Spleen (tissue), 11 donors: ENCODE data around the gene KLHDC8A. TPM values are rescaled to one million over a fixed set of nuclear protein-coding genes. Genes with fewer than 3 reads are reported as not detected.

ENCODE experiments used
- DNase-seq: peaks from one replicate; pipeline ENCODE4 v3.0.0-alpha.2; 2020
- H3K27ac ChIP-seq, 8 donors: fragments of 200-600 bp; sonication (generic) in 7 of 8; 1 replicate in 4 of 8; 2 replicates in 4 of 8; pipeline versions ENCODE4 v1.5.0 to v1.8.0; 2016 to 2021; ENCODE audit warnings: inconsistent platforms in 4 of 8, mild to moderate bottlenecking in 4 of 8, moderate library complexity in 1 of 8
- H3K27me3 ChIP-seq, 7 donors: fragments of 200-600 bp; sonication (generic) in 6 of 7; replicated peaks in 1 of 7; 1 replicate in 4 of 7; 2 replicates in 3 of 7; pipeline versions ENCODE4 v1.5.0 to v1.8.0; 2016 to 2021; ENCODE audit warnings: inconsistent platforms in 3 of 7, mild to moderate bottlenecking in 1 of 7
- H3K36me3 ChIP-seq, 6 donors: fragments of 200-600 bp; sonication (generic) in 5 of 6; 1 replicate in 4 of 6; 2 replicates in 2 of 6; pipeline versions ENCODE4 v1.5.0 to v1.8.0; 2016 to 2021; ENCODE audit warnings: inconsistent platforms in 2 of 6
- H3K4me1 ChIP-seq, 6 donors: fragments of 200-600 bp; sonication (generic) in 5 of 6; 1 replicate in 3 of 6; 2 replicates in 3 of 6; pipeline versions ENCODE4 v1.5.0 to v1.8.0; 2016 to 2021; ENCODE audit warnings: inconsistent platforms in 3 of 6
- H3K4me3 ChIP-seq, 8 donors: fragments of 200-600 bp; sonication (generic) in 7 of 8; 1 replicate in 4 of 8; 2 replicates in 4 of 8; pipeline versions ENCODE4 v1.5.0 to v1.8.0; 2016 to 2021; ENCODE audit warnings: inconsistent platforms in 4 of 8, mild to moderate bottlenecking in 4 of 8, moderate library complexity in 2 of 8
- H3K9me3 ChIP-seq, 8 donors: fragments of 200-600 bp; sonication (generic) in 7 of 8; 1 replicate in 4 of 8; 2 replicates in 4 of 8; pipeline versions ENCODE4 v1.5.0 to v1.8.0; 2016 to 2021; ENCODE audit warnings: inconsistent platforms in 4 of 8
- CTCF ChIP-seq, 11 experiments: fragments of 200-600 bp in 7 of 11; fragments of 450-650 bp in 4 of 11; sonication (generic) in 4 of 11; IDR thresholded peaks in 8 of 11; conservative IDR thresholded peaks in 3 of 11; 1 replicate in 7 of 11; 2 replicates in 4 of 11; pipeline versions ENCODE4 v1.4.0 to v1.8.0; 2016 to 2021; ENCODE audit warnings: antibody characterized with exemption in 11 of 11, inconsistent platforms in 4 of 11, mild to moderate bottlenecking in 1 of 11
- POLR2A ChIP-seq, 3 donors: fragments of 450-650 bp; IDR thresholded peaks; one replicate each; pipeline ENCODE4 v1.5.1; 2017; ENCODE audit warnings: antibody characterized with exemption in 3 of 3, mild to moderate bottlenecking in 1 of 3
- POLR2AphosphoS5 ChIP-seq, 3 donors: sonication (generic); formaldehyde crosslinking; IDR thresholded peaks; one replicate each; pipeline ENCODE4 v1.5.1; 2017; ENCODE audit warnings: antibody characterized with exemption in 3 of 3
- WGBS, 5 donors: extraction: QIAGEN DNeasy Blood & Tissue Kit in 3 of 5; methylation state at CpG; one replicate each; pipeline versions ENCODE4 v1.1.5 to v1.1.7; 2013 to 2018; 5-methylcytosine and 5-hydroxymethylcytosine counted together
- intact Hi-C: fragments of 100-400 bp; cut with DNase I; formaldehyde crosslinking; loops from one replicate; pipeline ENCODE4 v1.15.0; 2023; ENCODE audit warnings: low total_unique reads
- polyA plus RNA-seq, 3 donors: library from polyadenylated mRNA; stranded (reverse); fragments of 200-250 nt; gene quantifications; one replicate each; pipeline ENCODE4 v1.2.1, GENCODE V29; 2013
- total RNA-seq, 7 donors: library from RNA; depleted of rRNA in 3 of 7; stranded (reverse); fragments of >200 nt in 3 of 7; fragmentation: NEBNext Ultra II Directional in 4 of 7; extraction: Animal tissue kit (Norgen Biotek cat#: 25700) in 4 of 7; gene quantifications; one replicate each; pipeline versions ENCODE4 v1.1.0 to v1.2.1, GENCODE V29; 2016 to 2021
- donor health status: healthy with polysubstance abuse.
- donor health status: DM: no; HTN: no; CAD: no; lungs with moderate emphysema.
- donor health status: DM: no; HTN: no; CAD: no.
- donor health status: Bipolar disorder and iron deficiency.
- donor health status: healthy.
- donor health status: DM: no; HTN: no; CAD: no.
- donor health status: DM: yes; HTN: yes; CAD: no.

KLHDC8A gene
- total and polyA plus RNA-seq, 10 donors = 0.17 to 2.8 (median 0.48) TPM; not detected in 3

DNA sequence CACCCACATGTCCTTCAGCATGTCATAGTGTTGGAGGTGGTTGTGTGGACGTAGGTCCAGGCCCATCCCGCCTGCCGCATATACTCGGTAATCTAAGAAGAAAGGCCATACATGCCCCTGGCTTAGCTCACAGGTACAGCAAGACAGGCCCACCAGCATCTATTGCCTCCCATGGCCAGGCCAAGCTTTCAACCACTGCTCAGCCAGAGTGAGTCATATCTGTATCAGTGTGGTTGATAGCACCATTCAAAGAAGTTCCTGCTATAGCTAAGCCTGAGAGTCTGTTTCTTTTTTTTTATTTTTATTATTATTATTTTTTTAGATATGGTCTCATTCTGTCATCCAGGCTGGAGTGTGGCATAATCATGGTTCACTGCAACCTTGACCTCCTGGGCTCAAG, 17.0 kb downstream of the KLHDC8A start:
- TF ChIP-seq POLR2A (IDR thresholded peaks at IDR 0.05) (no peak), CTCF (IDR thresholded peaks at IDR 0.05 in 8 of 11, conservative IDR thresholded peaks at IDR 0.05 in 3 of 11) (no peak)
- no peaks in the 10 kb centered on the region for H3K36me3 ChIP-seq
- H3K4me3 ChIP-seq = no peak overlapping the region
- no peak for DNase-seq
- intact Hi-C loops = no loop called here
- 62 to 100% (median 87%) methylated on average over 2 to 4 of the region's 4 CpGs for WGBS, 5 donors
- peaks cover 8 to 25% (median 17%) of the 10 kb centered on the region in 6 donors for H3K4me1 ChIP-seq
- H3K27me3 ChIP-seq = peaks cover 0 to 29% (median 18%) of the 10 kb centered on the region in 7 donors
- no peak overlapping the region for H3K27ac ChIP-seq
- H3K9me3 ChIP-seq = no peaks in the 10 kb centered on the region

DNA sequence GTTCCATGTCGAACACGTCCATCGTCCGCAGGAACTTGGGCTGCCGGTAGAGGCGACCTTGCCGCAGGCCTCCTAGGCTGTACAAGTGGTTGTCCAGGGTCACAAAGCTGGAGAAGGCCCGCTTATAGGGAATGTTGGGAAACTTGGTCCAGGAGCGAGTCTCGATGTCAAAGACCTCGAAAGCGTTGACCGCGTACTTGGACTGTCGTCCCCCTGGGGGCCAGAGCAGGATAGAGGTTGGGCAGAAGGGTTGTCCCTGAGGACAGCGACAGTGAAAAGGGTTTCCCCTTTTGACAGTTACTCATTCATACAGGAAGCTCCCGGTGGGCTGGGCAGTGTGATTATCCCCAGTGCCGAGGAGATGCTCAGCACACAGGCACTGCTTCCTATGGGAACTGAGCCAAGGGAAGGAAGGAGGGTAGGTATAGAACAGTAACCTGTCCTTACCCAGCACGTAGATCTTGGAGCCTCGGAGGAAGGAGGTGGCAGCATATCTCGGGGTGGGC, 17.5 kb downstream of the KLHDC8A start:
- no peaks in the 10 kb centered on the region for H3K36me3 ChIP-seq
- intact Hi-C loops = no loop called here
- H3K4me3 ChIP-seq = no peak overlapping the region
- 69 to 74% (median 70%) methylated on average over 19 to 21 of the region's 21 CpGs for WGBS, 5 donors
- peaks cover 0 to 24% (median 15%) of the 10 kb centered on the region in 7 donors for H3K27me3 ChIP-seq
- no peak for TF ChIP-seq POLR2AphosphoS5 (IDR thresholded peaks at IDR 0.05)
- no peak for TF ChIP-seq POLR2A (IDR thresholded peaks at IDR 0.05)
- TF ChIP-seq CTCF (IDR thresholded peaks at IDR 0.05 in 8 of 11, conservative IDR thresholded peaks at IDR 0.05 in 3 of 11) = no peak
- no peak overlapping the region for H3K27ac ChIP-seq
- H3K9me3 ChIP-seq = no peaks in the 10 kb centered on the region
- H3K4me1 ChIP-seq = peaks cover 8 to 20% (median 12%) of the 10 kb centered on the region in 6 donors
- peak; percentile 41 for DNase-seq

DNA sequence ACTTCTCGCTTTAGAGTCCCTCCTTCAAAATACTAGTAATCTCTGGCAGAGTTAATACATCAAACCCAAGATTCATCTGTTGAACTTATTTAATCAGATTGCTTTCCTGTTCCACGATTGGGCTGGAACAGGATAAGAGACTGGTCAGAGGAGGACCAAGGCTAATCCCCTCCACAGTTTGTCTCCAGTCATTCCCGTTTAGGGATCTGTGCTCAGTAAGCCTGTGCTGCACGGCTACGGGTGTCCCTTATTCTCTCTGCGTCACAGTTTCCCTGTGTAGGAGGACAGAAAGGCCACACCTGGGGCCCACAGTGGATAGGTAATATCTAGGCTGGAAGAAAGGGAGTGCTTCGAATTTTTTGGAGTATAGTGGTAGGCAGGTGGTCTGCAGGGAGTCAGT, 18.7 kb downstream of the KLHDC8A start:
- H3K4me1 ChIP-seq = peaks cover 0 to 8% (median under 1%) of the 10 kb centered on the region in 6 donors
- H3K9me3 ChIP-seq = no peaks in the 10 kb centered on the region
- no peaks in the 10 kb centered on the region for H3K36me3 ChIP-seq
- no peak for TF ChIP-seq POLR2A (IDR thresholded peaks at IDR 0.05)
- TF ChIP-seq POLR2AphosphoS5 (IDR thresholded peaks at IDR 0.05) = no peak
- no peak for TF ChIP-seq CTCF (IDR thresholded peaks at IDR 0.05 in 8 of 11, conservative IDR thresholded peaks at IDR 0.05 in 3 of 11)
- H3K27ac ChIP-seq = no peak overlapping the region
- H3K27me3 ChIP-seq = peaks cover 0 to 12% (median 3%) of the 10 kb centered on the region in 7 donors
- 74 to 83% (median 79%) methylated on average over 7 of the region's 7 CpGs for WGBS, 5 donors
- H3K4me3 ChIP-seq = no peak overlapping the region
- no peak for DNase-seq
- intact Hi-C loops = no loop called here

DNA sequence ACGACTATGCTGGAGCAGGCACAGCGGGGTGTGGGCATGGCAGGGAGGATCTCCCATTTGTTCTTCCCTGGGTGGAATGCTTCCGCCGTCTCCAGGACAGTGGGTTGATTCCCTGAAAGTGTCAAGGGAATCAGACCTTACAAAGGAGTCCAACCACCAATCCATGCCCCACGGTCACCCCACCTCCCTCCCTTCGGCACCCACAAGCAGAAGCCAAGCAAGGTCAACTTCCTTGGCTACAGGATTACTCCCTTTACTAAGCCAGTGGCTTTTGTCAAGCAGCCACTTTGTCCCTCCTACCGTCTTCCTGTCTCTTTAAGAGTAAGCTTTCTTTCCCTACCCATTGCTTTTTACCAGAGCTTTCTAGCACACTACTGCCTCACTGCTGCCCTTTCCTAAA, 19.2 kb downstream of the KLHDC8A start:
- intact Hi-C loops = no loop called here
- DNase-seq = no peak
- H3K27me3 ChIP-seq = peaks cover 0 to 7% (median 0%) of the 10 kb centered on the region in 7 donors
- H3K4me3 ChIP-seq = no peak overlapping the region
- H3K36me3 ChIP-seq = no peaks in the 10 kb centered on the region
- 73 to 82% (median 79%) methylated on average over 7 of the region's 7 CpGs for WGBS, 5 donors
- peaks cover 0 to 5% (median 0%) of the 10 kb centered on the region in 6 donors for H3K4me1 ChIP-seq
- no peak overlapping the region for H3K27ac ChIP-seq
- TF ChIP-seq POLR2A (IDR thresholded peaks at IDR 0.05) = no peak
- TF ChIP-seq POLR2AphosphoS5 (IDR thresholded peaks at IDR 0.05) = no peak
- no peak for TF ChIP-seq CTCF (IDR thresholded peaks at IDR 0.05 in 8 of 11, conservative IDR thresholded peaks at IDR 0.05 in 3 of 11)
- no peaks in the 10 kb centered on the region for H3K9me3 ChIP-seq
